H9 (cell line): ENCODE results near the gene TMEM119. TPM values are rescaled to one million over a fixed set of nuclear protein-coding genes. Genes with fewer than 3 reads are reported as not detected.

ENCODE experiments used
- DNase-seq: peaks from one replicate; pipeline ENCODE4 v3.0.0-alpha.2; 2017
- H2AFZ ChIP-seq: one replicate; pipeline ENCODE4 v1.6.1; 2013; ENCODE audit warnings: mild to moderate bottlenecking, low read length, control low read depth, moderate library complexity
- H2AK5ac ChIP-seq: 2 replicates; pipeline ENCODE4 v1.6.1; 2013; ENCODE audit warnings: low read length, control low read depth, mixed read lengths; ENCODE audit not compliant: insufficient read length
- H2BK120ac ChIP-seq: one replicate; pipeline ENCODE4 v1.6.1; 2013; ENCODE audit warnings: low read depth, mild to moderate bottlenecking, low read length, control low read depth, inconsistent platforms; ENCODE audit not compliant: poor library complexity, severe bottlenecking
- H2BK12ac ChIP-seq: 2 replicates; pipeline ENCODE4 v1.6.1; 2013; ENCODE audit warnings: low read length, control low read depth, mixed read lengths, low read depth; ENCODE audit not compliant: insufficient read length
- H2BK15ac ChIP-seq: 2 replicates; pipeline ENCODE4 v1.6.1; 2013; ENCODE audit warnings: low read depth, low read length, control low read depth
- H2BK20ac ChIP-seq: one replicate; pipeline ENCODE4 v1.6.1; 2013; ENCODE audit warnings: low read depth, mild to moderate bottlenecking, low read length, control low read depth, inconsistent platforms; ENCODE audit not compliant: poor library complexity, severe bottlenecking
- H2BK5ac ChIP-seq: 2 replicates; pipeline ENCODE4 v1.6.1; 2013; ENCODE audit warnings: low read length, control low read depth, mixed read lengths; ENCODE audit not compliant: insufficient read length
- H3K14ac ChIP-seq: 2 replicates; pipeline ENCODE4 v1.6.1; 2013; ENCODE audit warnings: low read length, control low read depth; ENCODE audit not compliant: insufficient read depth
- H3K18ac ChIP-seq: 2 replicates; pipeline ENCODE4 v1.6.1; 2013; ENCODE audit warnings: low read depth, mild to moderate bottlenecking, mixed read lengths, low read length, control low read depth; ENCODE audit not compliant: insufficient read length
- H3K23ac ChIP-seq: 2 replicates; pipeline ENCODE4 v1.6.1; 2013; ENCODE audit warnings: low read length, control low read depth, mixed read lengths, low read depth; ENCODE audit not compliant: insufficient read length
- H3K23me2 ChIP-seq: 2 replicates; pipeline ENCODE4 v1.6.1; 2013; ENCODE audit warnings: low read depth, mild to moderate bottlenecking, mixed read lengths, low read length, control low read depth; ENCODE audit not compliant: insufficient read length, poor library complexity, severe bottlenecking
- H3K27ac ChIP-seq: 2 replicates; pipeline ENCODE4 v1.5.1; 2013; ENCODE audit warnings: low read length, control low read depth, mixed read lengths, low read depth; ENCODE audit not compliant: insufficient read length
- H3K27me3 ChIP-seq: 2 replicates; pipeline ENCODE4 v1.6.1; 2013; ENCODE audit warnings: low read length, control low read depth, inconsistent platforms; ENCODE audit not compliant: insufficient read depth
- H3K4ac ChIP-seq: 2 replicates; pipeline ENCODE4 v1.6.1; 2013; ENCODE audit warnings: low read depth, mild to moderate bottlenecking, control low read depth, inconsistent platforms, low read length, moderate library complexity
- H3K4me1 ChIP-seq: 2 replicates; pipeline ENCODE4 v1.6.1; 2013; ENCODE audit warnings: low read length, control low read depth, inconsistent platforms; ENCODE audit not compliant: insufficient read depth
- H3K4me2 ChIP-seq: 2 replicates; pipeline ENCODE4 v1.6.1; 2013; ENCODE audit warnings: low read length, control low read depth, mixed read lengths; ENCODE audit not compliant: insufficient read length, insufficient read depth
- H3K56ac ChIP-seq: 2 replicates; pipeline ENCODE4 v1.6.1; 2013; ENCODE audit warnings: low read depth, mild to moderate bottlenecking, mixed read lengths, low read length, control low read depth; ENCODE audit not compliant: insufficient read length
- H3K79me1 ChIP-seq: 2 replicates; pipeline ENCODE4 v1.6.1; 2013; ENCODE audit warnings: low read depth, mild to moderate bottlenecking, moderate library complexity, low read length, control low read depth, inconsistent platforms; ENCODE audit not compliant: insufficient read depth, poor library complexity, severe bottlenecking
- H3K79me2 ChIP-seq: 2 replicates; pipeline ENCODE4 v1.6.1; 2013; ENCODE audit warnings: low read length, control low read depth, inconsistent platforms; ENCODE audit not compliant: insufficient read depth
- H3K9ac ChIP-seq: 2 replicates; pipeline ENCODE4 v1.6.1; 2013; ENCODE audit warnings: low read length, control low read depth, mixed read lengths; ENCODE audit not compliant: insufficient read length; ENCODE audit errors: extremely low read depth
- H3K9me3 ChIP-seq: one replicate; pipeline ENCODE4 v1.6.1; 2013; ENCODE audit warnings: low read depth, low read length, inconsistent platforms; ENCODE audit not compliant: control insufficient read depth
- H3T11ph ChIP-seq: one replicate; pipeline ENCODE4 v1.6.1; 2013; ENCODE audit warnings: mild to moderate bottlenecking, low read length, control low read depth, inconsistent platforms
- H4K20me1 ChIP-seq: one replicate; pipeline ENCODE4 v1.6.1; 2013; ENCODE audit not compliant: control insufficient read depth, insufficient read length, insufficient read depth
- H4K5ac ChIP-seq: 2 replicates; pipeline ENCODE4 v1.6.1; 2013; ENCODE audit warnings: low read depth, mild to moderate bottlenecking, mixed read lengths, low read length, control low read depth; ENCODE audit not compliant: insufficient read length
- H4K8ac ChIP-seq: replicated peaks from 2 replicates; pipeline ENCODE4 v1.6.1; 2013; ENCODE audit warnings: low read length, control low read depth, mixed read lengths, low read depth; ENCODE audit not compliant: insufficient read length
- H4K91ac ChIP-seq: 2 replicates; pipeline ENCODE4 v1.6.1; 2013; ENCODE audit warnings: low read depth, mild to moderate bottlenecking, moderate library complexity, mixed read lengths, low read length, control low read depth; ENCODE audit not compliant: insufficient read length
- H3K27ac Mint-ChIP-seq, 3 experiments: 2 replicates in 2 of 3; 3 replicates in 1 of 3; pipeline ENCODE4 v1.8.0; 2020 to 2021; ENCODE audit warnings: mixed read lengths in 3 of 3, mild to moderate bottlenecking in 1 of 3, moderate library complexity in 1 of 3
- H3K27me3 Mint-ChIP-seq: 2 replicates; pipeline ENCODE4 v1.8.0; 2021; ENCODE audit warnings: low read depth, mild to moderate bottlenecking, moderate library complexity, mixed read lengths
- H3K36me3 Mint-ChIP-seq, 3 experiments: 2 replicates in 2 of 3; 3 replicates in 1 of 3; pipeline ENCODE4 v1.8.0; 2020 to 2021; ENCODE audit warnings: low read depth in 3 of 3, mixed read lengths in 3 of 3; ENCODE audit not compliant: insufficient read depth in 1 of 3
- H3K4me1 Mint-ChIP-seq, 2 experiments: 2 replicates each; pipeline ENCODE4 v1.8.0; 2020; ENCODE audit warnings: mixed read lengths in 2 of 2
- H3K4me3 Mint-ChIP-seq, 2 experiments: 2 replicates in 1 of 2; 3 replicates in 1 of 2; pipeline ENCODE4 v1.8.0; 2020 to 2021; ENCODE audit warnings: mild to moderate bottlenecking in 2 of 2, mixed read lengths in 2 of 2, moderate library complexity in 1 of 2
- H3K9me3 Mint-ChIP-seq, 2 experiments: 2 replicates in 1 of 2; 3 replicates in 1 of 2; pipeline ENCODE4 v1.8.0; 2020; ENCODE audit warnings: mild to moderate bottlenecking in 2 of 2, mixed read lengths in 2 of 2, moderate library complexity in 1 of 2
- CTCF ChIP-seq: fragments of 200-600 bp; sonication (generic); conservative IDR thresholded peaks from 3 replicates; pipeline ENCODE4 v1.8.0; 2021; ENCODE audit warnings: antibody characterized with exemption, mild to moderate bottlenecking
- WGBS: extraction: QIAGEN DNeasy Blood & Tissue Kit; methylation state at CpG from one replicate; pipeline ENCODE4 v1.1.7; 2013; ENCODE audit warnings: missing lambda C conversion rate, low lambda C conversion rate, mixed read lengths; ENCODE audit not compliant: insufficient read length; ENCODE audit errors: extremely low coverage; 5-methylcytosine and 5-hydroxymethylcytosine counted together
- total RNA-seq: library from RNA; stranded (reverse); gene quantifications from 2 replicates; pipeline ENCODE4 v1.2.1, GENCODE V29; 2021

Gene TMEM119
- total RNA-seq, 1 experiment from 2014 or later, result not detected

DNA sequence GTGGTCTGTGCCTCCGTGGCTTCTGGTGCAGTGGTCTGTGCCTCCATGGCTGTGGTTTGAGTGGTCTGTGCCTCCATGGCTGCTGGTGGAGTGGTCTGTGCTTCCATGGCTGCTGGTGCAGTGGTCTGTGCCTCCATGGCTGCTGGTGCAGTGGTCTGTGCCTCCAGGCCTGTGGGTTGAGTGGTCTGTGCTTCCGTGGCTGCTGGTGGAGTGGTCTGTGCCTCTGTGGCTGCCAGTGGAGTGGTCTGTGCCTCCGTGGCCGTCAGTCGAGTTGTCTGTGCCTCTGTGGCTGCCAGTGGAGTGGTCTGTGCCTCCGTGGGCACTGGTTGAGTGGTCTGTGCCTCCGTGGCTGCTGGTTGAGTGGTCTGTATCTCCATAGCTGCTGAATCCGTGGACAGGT lies 25.7 kb upstream of the TMEM119 start:
- no peaks in the 10 kb centered on the region for H3K79me2 ChIP-seq
- no peaks in the 10 kb centered on the region for H3K27me3 Mint-ChIP-seq
- H3K79me1 ChIP-seq, result no peaks in the 10 kb centered on the region
- H3K27ac ChIP-seq, result no peak overlapping the region
- H3T11ph ChIP-seq, result no peak overlapping the region
- H3K9ac ChIP-seq, result no peak overlapping the region
- DNase-seq, result no peak
- no peak overlapping the region for H2BK5ac ChIP-seq
- H3K9me3 Mint-ChIP-seq, result no peaks in the 10 kb centered on the region; a peak in 2 of 5 replicates
- no peak overlapping the region for H3K56ac ChIP-seq
- H4K20me1 ChIP-seq, result no peaks in the 10 kb centered on the region
- no peak overlapping the region for H2BK120ac ChIP-seq
- H3K4me1 ChIP-seq, result peaks cover 3% of the 10 kb centered on the region; the same call in 1 of the 2 replicates
- no peak overlapping the region for H4K8ac ChIP-seq
- H3K9me3 ChIP-seq, result no peaks in the 10 kb centered on the region
- no peak overlapping the region for H3K4me2 ChIP-seq
- H3K4me3 Mint-ChIP-seq, result no peak overlapping the region
- H4K5ac ChIP-seq, result no peak overlapping the region
- TF ChIP-seq CTCF, result no peak
- H2AFZ ChIP-seq, result no peak overlapping the region
- WGBS, result no CpG with 5 or more reads among the region's 8 CpGs
- no peak overlapping the region for H2BK12ac ChIP-seq
- no peak overlapping the region for H2AK5ac ChIP-seq
- H2BK15ac ChIP-seq, result no peak overlapping the region
- no peak overlapping the region for H2BK20ac ChIP-seq
- H4K91ac ChIP-seq, result no peak overlapping the region
- no peaks in the 10 kb centered on the region for H3K23me2 ChIP-seq
- peaks cover 26 to 31% of the 10 kb centered on the region in 2 experiments for H3K4me1 Mint-ChIP-seq
- H3K4ac ChIP-seq, result no peak overlapping the region
- no peaks in the 10 kb centered on the region for H3K27me3 ChIP-seq
- H3K36me3 Mint-ChIP-seq, result peaks cover 0 to 2% (median 0%) of the 10 kb centered on the region in 3 experiments; a peak in 2 of 7 replicates
- no peak overlapping the region for H3K18ac ChIP-seq
- no peak overlapping the region for H3K23ac ChIP-seq
- H3K27ac Mint-ChIP-seq, result no peak overlapping the region; a peak in 1 of 7 replicates
- H3K14ac ChIP-seq, result no peak overlapping the region
